Stimulated activated memory B cell treated with anti-CD40 and anti-IgM and Interleukin-4, amounts not matched to agents 10 μg/mL and 1 μg/mL and 100 μg/mL, for 72 hours (primary cell): ENCODE measurements around the gene PPP6R1.

Source experiments
- ATAC-seq: fragments of 150-1000 bp; cut with Tn5 transposase; 2 replicates; pipeline ENCODE4 v1.10.0; 2021
- H3K27ac Mint-ChIP-seq: one replicate; pipeline ENCODE4 v1.8.0; 2022; ENCODE audit warnings: mild to moderate bottlenecking, mixed read lengths
- H3K27me3 Mint-ChIP-seq: one replicate; pipeline ENCODE4 v1.8.0; 2022; ENCODE audit warnings: mixed read lengths
- H3K36me3 Mint-ChIP-seq: one replicate; pipeline ENCODE4 v1.8.0; 2022; ENCODE audit warnings: mixed read lengths
- H3K4me1 Mint-ChIP-seq: one replicate; pipeline ENCODE4 v1.8.0; 2022; ENCODE audit warnings: mixed read lengths
- H3K4me3 Mint-ChIP-seq: one replicate; pipeline ENCODE4 v1.8.0; 2022; ENCODE audit warnings: mild to moderate bottlenecking, moderate library complexity, mixed read lengths
- H3K9me3 Mint-ChIP-seq: one replicate; pipeline ENCODE4 v1.8.0; 2022; ENCODE audit warnings: mixed read lengths

Gene PPP6R1

DNA sequence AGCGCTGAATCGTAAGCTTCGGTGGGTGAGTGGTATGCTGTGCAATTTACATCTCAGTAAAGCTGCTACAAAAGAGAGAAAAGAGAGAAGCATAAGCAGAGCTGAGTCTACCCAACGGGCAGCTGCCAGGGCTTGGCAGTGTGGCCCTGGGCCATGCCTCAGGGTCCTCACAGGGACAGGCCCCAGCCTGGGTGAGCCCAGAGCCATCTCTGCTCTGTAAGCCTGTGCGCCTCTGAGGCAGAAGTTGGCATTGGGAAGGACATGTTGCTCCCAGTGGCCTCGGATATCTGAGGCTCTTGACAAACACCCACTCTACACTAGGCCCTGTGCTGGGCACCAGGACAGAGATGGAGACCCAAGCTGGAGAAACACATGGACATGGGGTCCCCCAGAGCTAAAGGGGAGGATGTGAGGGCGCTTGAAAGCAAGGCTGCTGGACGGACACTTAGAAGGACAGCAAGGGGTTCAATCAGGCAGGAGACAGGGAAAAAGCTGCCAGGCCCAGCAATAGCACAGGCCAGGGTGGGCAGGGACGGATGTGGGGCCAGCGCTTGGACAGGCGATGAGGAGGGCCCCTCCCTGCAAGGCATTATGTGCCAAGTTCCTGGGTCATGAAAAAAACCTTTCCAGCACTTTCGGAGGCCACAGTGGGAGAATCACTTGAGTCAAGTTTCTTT, 14.7 kb downstream of the PPP6R1 start:
- Mint-ChIP-seq H3K9me3 (no peaks in the 10 kb centered on the region), H3K4me3 (no peak overlapping the region), H3K27ac (no peak overlapping the region), H3K27me3 (no peaks in the 10 kb centered on the region), H3K4me1 (peaks cover 35% of the 10 kb centered on the region), H3K36me3 (peaks cover 58% of the 10 kb centered on the region)
- no peak for ATAC-seq

DNA sequence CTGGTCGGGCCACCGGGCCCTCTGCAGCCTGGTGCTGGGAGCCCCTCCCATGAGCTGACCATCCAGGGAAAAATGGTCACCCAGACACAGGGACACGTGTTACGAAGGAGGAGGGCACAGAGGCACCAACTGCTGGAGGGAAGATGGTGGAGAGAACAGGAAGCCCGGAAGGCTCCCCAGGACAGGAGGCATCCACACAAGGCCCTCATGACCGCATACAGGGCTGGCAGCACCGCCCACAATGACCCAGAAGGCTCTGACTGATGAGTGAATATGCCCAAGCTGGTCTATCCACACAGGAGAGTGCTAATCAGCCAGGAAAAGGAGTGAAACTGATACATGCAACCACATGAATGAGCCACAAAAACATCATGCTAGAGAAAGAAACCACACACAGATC, 16.3 kb downstream of the PPP6R1 start:
- H3K36me3 Mint-ChIP-seq: peaks cover 55% of the 10 kb centered on the region
- no peak for ATAC-seq

DNA sequence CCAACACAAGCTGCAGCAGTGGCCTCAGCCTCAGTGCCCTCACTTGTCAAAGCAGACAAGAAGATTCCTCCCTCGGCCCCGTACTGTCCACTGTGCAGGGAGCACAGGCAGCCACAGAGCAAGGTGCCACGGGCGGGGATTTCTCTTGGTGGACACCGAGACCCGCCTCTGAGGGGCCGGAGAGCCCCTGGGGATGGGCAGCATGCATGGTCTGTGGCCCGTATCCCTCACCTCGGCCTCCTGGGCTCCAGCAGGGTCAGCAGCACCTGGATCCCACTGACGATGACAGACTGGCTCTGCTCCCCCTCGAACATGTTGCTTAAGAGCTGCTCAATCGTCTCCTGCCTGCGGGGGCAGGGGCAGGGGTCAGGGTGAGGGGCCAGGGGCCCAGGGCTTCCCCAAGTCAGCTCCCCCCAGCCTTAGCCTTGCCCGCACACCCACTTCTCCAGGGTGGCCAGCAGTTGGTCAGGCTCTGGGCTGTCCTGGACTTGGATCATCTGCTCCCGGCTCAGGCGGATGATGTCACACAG, 16.8 kb downstream of the PPP6R1 start:
- Mint-ChIP-seq H3K36me3 (peaks cover 55% of the 10 kb centered on the region), H3K4me3 (no peak overlapping the region)
- no peak for ATAC-seq

More for the DNA sequence above, 16.3 kb downstream of the PPP6R1 start:
- Mint-ChIP-seq H3K27me3 (no peaks in the 10 kb centered on the region), H3K4me1 (peaks cover 19% of the 10 kb centered on the region), H3K27ac (no peak overlapping the region), H3K4me3 (no peak overlapping the region), H3K9me3 (no peaks in the 10 kb centered on the region)

DNA sequence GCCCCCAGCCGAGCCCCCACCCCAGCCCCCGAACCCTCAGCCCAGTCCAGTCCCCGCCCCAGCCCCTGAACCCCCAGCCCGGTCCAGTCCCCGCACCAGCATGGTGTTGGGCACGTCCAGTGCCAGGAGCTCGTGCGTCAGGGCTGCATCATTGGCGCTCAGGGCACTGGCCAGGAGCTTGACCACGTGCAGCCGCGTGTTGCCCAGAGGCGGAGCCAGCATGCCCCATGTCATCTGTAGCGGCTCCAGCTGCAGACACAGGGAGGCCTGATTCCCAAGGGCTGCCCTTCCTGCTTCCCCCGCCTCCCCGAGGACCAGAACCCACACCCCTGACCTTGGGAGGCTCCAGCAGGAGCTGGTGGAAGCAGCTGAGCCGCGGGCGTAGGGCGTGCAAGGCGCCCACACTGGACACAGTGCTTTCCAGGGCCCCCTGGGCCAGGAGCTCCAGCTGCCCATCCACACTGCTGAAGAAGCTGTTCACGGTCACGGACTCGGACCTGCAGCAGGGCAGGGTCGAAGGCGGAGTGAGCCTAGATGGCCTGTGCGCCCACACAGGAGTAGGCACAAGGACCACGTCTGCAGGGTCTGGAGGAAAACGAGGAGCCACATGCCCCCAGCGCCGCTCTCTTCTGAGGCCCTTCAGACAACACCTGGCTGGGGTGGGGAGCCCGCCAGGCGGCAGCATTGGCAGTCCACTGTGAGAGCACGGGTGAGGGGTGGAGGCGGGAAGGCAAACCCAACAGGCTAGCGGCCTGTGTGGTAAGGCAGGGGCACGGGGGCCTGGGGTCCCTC, 17.5 kb downstream of the PPP6R1 start:
- Mint-ChIP-seq H3K4me3 (no peak overlapping the region), H3K27ac (no peak overlapping the region), H3K36me3 (peaks cover 62% of the 10 kb centered on the region), H3K27me3 (no peaks in the 10 kb centered on the region), H3K4me1 (peaks cover 12% of the 10 kb centered on the region), H3K9me3 (no peaks in the 10 kb centered on the region)
- no peak for ATAC-seq

More for the DNA sequence above, 16.8 kb downstream of the PPP6R1 start:
- Mint-ChIP-seq H3K9me3 (no peaks in the 10 kb centered on the region), H3K27me3 (no peaks in the 10 kb centered on the region), H3K27ac (no peak overlapping the region), H3K4me1 (peaks cover 14% of the 10 kb centered on the region)

DNA sequence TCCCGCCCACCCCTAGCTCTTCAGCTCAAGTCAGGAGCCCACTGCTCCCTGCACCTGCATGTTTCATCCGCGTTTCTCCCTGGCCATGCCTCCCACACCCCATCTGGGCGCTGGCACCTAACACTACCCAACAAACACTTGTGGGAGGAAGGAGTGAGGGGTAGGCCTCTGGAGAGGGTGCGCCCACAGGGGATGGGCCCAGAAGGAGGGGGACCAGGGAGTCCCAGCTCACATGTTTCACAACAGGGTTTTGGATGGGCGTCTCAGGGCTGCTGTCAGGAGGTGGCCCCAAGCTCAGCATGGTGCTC, 18.1 kb downstream of the PPP6R1 start:
- Mint-ChIP-seq H3K4me3 (no peak overlapping the region), H3K27me3 (no peaks in the 10 kb centered on the region), H3K4me1 (peaks cover 12% of the 10 kb centered on the region), H3K36me3 (peaks cover 62% of the 10 kb centered on the region), H3K9me3 (no peaks in the 10 kb centered on the region), H3K27ac (no peak overlapping the region)
- no peak for ATAC-seq

DNA sequence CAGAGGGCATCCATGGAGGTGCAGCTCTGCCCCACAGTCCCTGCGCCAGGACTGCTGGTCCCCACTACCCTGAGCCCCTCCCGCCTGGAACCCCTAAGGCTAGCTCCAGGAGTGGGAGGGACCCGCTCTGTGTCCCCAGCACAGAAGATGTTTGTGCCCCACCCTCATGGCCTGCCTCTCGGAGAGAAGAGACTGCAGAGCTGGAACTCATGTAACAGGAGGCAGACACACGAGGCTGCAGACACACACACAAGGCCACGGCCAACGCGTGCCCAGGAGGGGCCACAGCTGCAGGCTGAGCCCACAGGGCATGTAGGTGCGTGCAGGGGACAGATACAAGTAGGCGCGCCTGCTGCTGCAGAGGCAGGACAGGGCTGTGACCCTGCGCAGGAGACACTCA, 19.8 kb downstream of the PPP6R1 start:
- peaks cover 8% of the 10 kb centered on the region for H3K4me1 Mint-ChIP-seq
- H3K27me3 Mint-ChIP-seq: no peaks in the 10 kb centered on the region
- no peak overlapping the region for H3K4me3 Mint-ChIP-seq
- no peaks in the 10 kb centered on the region for H3K9me3 Mint-ChIP-seq
- H3K27ac Mint-ChIP-seq: no peak overlapping the region
- no peak for ATAC-seq
- peaks cover 67% of the 10 kb centered on the region for H3K36me3 Mint-ChIP-seq

DNA sequence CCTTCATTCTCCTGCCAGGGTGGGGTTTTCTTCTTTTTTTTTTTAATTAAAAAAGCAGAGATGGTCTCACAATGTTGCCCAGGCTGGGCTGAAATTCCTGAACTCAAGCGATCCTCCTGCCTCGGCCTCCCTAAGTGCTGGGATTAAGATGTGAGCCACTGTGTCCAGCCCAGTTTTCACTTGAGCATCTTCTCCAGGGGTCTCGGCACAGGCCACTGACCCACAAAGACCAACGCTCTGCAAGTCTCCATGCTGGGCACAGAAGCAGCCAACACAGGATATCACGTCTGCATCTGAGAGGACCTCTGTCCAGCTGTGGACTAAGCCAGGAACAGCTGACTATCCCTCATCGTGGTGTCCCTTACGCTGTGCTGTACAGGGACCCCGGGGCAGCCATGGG, 20.8 kb downstream of the PPP6R1 start:
- Mint-ChIP-seq H3K4me1 (peaks cover 6% of the 10 kb centered on the region), H3K36me3 (peaks cover 67% of the 10 kb centered on the region), H3K4me3 (no peak overlapping the region)

DNA sequence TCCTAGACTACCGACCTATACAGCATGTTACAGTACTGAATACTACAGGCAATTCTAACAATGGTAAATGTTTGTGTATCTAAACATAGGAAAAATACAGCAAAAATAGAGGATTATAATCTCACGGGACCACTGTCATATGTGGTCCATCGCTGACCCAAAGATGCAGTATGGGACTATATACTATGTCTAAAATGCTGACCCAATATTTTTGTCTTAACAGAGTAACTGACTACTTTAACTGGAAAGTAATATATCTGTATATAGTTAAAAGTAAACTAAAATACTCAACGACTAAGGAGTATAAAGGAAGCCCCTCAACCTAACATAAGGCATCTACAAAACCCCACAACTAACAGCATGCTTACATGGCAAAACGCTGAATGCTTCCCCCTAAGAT, 25.8 kb downstream of the PPP6R1 start:
- no peak overlapping the region for H3K27ac Mint-ChIP-seq
- no peaks in the 10 kb centered on the region for H3K4me1 Mint-ChIP-seq
- H3K9me3 Mint-ChIP-seq: no peaks in the 10 kb centered on the region
- H3K4me3 Mint-ChIP-seq: no peak overlapping the region
- H3K36me3 Mint-ChIP-seq: peaks cover 66% of the 10 kb centered on the region
- ATAC-seq: no peak
- H3K27me3 Mint-ChIP-seq: no peaks in the 10 kb centered on the region

More for the DNA sequence above, 20.8 kb downstream of the PPP6R1 start:
- Mint-ChIP-seq H3K9me3 (no peaks in the 10 kb centered on the region), H3K27me3 (no peaks in the 10 kb centered on the region), H3K27ac (no peak overlapping the region)
- ATAC-seq: no peak

DNA sequence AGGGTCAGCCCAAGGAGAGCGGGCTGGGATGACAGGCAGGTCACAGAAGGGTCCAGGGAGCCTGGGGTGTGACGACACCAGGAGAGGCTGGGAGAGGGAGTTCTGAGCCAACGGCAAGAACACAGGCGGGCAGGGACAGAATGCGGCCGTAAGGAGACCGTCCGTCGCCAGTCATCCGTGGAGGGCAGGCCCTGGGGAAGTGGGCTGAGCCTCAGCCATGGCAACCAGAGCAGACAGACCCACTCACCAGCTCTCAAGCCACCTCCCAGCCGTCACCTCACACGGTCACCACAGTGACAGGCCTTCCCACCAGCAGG, 26.6 kb downstream of the PPP6R1 start:
- H3K4me1 Mint-ChIP-seq: no peaks in the 10 kb centered on the region
- peaks cover 69% of the 10 kb centered on the region for H3K36me3 Mint-ChIP-seq
- no peak overlapping the region for H3K4me3 Mint-ChIP-seq
- ATAC-seq: no peak
- no peaks in the 10 kb centered on the region for H3K27me3 Mint-ChIP-seq
- H3K9me3 Mint-ChIP-seq: no peaks in the 10 kb centered on the region
- no peak overlapping the region for H3K27ac Mint-ChIP-seq

DNA sequence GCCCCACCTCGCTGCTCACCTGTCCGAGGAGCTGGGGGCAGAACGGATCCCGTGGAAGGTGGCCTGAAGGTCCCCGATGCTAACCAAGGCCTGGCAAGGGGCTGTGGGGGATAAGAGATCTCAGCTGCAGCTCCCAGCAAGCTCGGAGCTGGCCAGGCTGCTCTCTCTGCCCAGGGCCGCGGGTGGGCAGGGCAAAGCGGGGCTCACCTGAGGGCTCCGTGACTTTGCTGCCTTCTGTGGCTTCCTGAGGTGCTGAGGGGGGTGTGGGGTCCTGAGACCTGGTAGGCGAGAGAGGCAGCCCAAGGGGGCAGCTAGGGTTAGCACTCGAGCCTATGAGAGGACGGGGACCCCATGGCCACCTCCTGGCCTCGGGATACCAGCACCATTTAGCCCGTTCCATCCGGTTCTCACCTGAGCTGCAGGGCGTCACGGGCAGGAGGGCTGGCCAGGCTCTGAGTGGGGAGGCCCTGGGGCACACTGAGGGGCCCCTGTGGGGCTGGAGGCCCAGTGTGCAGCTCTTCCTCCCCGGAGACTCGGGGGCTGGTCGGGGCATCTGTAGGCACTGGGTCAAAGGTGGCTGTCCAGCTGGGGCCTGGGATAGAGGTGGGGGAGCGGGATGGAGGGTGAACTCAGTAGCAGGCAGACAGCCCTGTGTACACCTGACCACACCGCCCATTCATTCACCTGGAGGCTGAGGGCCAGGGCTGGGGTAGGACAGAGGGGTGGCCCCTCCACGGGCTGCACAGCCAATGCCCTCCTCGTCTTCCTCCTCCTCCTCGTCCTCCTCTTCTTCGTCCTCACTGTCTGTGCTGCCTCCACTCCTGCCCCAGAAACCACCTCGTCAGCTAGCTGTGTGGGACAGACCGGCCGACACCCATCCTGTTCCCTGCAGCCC, 27.2 kb downstream of the PPP6R1 start:
- Mint-ChIP-seq H3K36me3 (peaks cover 69% of the 10 kb centered on the region), H3K4me3 (no peak overlapping the region), H3K27me3 (no peaks in the 10 kb centered on the region), H3K4me1 (no peaks in the 10 kb centered on the region), H3K9me3 (no peaks in the 10 kb centered on the region), H3K27ac (no peak overlapping the region)
- ATAC-seq: no peak

DNA sequence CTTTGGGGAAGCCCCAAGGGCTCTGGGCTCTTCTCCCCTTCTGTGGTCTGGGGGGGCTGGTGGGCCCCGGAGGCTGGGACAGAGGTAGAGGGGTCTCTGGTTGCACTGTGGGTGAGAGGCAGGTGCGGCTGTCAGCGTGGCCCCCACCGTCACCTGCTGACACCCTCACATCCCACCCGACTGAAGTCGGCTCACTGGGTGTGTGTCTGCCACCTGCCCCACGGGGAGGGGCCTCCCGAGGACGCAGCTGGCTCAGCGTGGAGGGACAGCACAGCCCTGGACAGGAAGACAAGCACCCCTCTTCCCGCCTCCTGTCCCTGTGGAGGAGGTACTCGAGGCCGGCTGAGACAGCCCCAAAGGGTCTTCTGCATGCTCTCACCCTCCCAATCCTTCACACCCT, 28.0 kb downstream of the PPP6R1 start:
- Mint-ChIP-seq H3K4me3 (no peak overlapping the region), H3K36me3 (peaks cover 69% of the 10 kb centered on the region), H3K4me1 (peaks cover under 1% of the 10 kb centered on the region), H3K9me3 (no peaks in the 10 kb centered on the region), H3K27ac (no peak overlapping the region), H3K27me3 (no peaks in the 10 kb centered on the region)
- ATAC-seq: no peak

DNA sequence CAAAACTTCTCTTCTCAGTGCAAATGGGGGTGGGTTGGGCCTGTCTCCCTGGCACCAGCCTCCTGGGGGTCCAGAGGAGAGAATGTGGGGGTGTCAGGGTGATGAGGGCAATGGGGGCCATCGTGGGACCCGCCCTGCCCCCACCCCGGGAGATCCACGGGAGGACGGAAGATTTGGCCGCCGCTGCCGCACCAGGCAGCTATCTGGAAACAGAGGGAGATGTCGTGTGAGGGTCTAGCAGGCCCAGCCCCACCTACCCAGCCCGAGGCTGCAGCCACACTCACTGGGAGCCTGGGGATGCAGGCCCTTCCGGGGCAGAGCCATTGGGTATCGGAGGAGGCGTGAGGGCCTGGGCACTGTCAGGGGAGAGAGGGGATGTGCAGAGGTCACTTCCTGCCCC, 28.5 kb downstream of the PPP6R1 start:
- peaks cover 73% of the 10 kb centered on the region for H3K36me3 Mint-ChIP-seq
- no peaks in the 10 kb centered on the region for H3K27me3 Mint-ChIP-seq
- H3K27ac Mint-ChIP-seq: no peak overlapping the region

DNA sequence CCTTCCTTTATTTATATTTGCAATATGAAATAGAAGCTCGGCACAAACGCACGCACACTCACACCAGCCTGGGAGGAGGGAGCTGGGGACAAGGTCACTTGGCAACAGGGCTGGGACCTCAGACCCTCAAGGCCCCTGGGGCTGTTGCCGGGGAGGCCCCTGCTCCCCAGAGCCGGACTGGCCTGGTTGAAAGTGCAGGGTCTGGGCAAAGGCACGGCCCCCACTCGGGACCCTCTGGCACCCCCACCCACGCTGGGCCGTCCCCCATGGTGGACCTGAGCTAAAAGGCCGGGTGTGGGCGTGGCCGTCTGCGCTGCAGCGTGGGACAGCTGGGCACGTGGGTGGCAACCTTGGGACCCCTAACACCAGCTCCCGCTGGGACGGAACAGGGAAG, 29.0 kb downstream of the PPP6R1 start:
- Mint-ChIP-seq H3K36me3 (peaks cover 70% of the 10 kb centered on the region), H3K27me3 (no peaks in the 10 kb centered on the region), H3K4me1 (peaks cover 7% of the 10 kb centered on the region), H3K9me3 (no peaks in the 10 kb centered on the region), H3K27ac (no peak overlapping the region), H3K4me3 (no peak overlapping the region)
- ATAC-seq: no peak

More for the DNA sequence above, 28.5 kb downstream of the PPP6R1 start:
- H3K4me1 Mint-ChIP-seq: peaks cover 5% of the 10 kb centered on the region
- H3K4me3 Mint-ChIP-seq: no peak overlapping the region
- ATAC-seq: no peak
- no peaks in the 10 kb centered on the region for H3K9me3 Mint-ChIP-seq

DNA sequence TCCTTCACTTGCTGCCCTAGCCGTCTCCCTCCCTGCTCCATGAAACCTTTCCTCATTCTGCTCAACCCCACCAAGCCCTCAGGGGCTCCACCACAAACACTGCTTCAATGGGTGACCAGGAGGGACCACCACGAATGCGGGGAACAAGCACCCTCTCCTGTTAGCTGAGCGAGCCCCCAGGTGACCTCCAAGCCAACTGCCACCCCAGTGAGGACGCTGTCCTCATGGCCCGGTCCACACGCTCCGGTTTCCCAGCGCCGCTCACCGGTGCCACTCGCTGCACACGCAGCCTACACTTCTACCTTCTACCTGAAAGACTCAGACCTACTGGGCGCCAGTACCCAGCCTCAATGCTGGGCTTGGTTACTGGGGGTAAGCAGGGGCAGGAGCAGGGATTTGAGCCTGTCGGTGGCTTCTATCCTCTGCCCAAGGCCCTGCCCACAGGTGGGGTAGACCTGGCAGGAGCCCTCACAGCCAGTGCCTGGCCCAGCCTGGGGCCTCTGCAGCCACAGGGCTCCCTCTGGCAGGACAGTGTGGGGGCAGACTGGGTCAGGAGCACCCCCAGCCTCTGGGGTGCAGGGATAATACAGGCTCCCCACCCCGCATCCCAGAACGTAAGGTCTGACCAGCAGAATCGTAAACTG, 29.6 kb downstream of the PPP6R1 start:
- Mint-ChIP-seq H3K27me3 (no peaks in the 10 kb centered on the region), H3K9me3 (no peaks in the 10 kb centered on the region), H3K36me3 (peaks cover 68% of the 10 kb centered on the region), H3K4me1 (peaks cover 7% of the 10 kb centered on the region), H3K27ac (no peak overlapping the region), H3K4me3 (no peak overlapping the region)
- ATAC-seq: no peak
